Central memory CD8-positive, alpha-beta T cell (primary cell): ENCODE data around the gene GATAD1.
"Not testable (repeated sequence)": the region's sequence is repeated elsewhere in the genome, so short reads cannot be mapped to it uniquely, and the experiment has no call there.

Source experiments
- ATAC-seq: fragments of 150-1000 bp; cut with Tn5 transposase; replicated peaks from 2 replicates; pipeline ENCODE4 v1.10.0; 2022; ENCODE audit warnings: mild to moderate bottlenecking, moderate FRiP score, moderate number of reproducible peaks; ENCODE audit not compliant: poor library complexity, severe bottlenecking; ENCODE audit errors: extremely low read depth
- DNase-seq, 2 donors: peaks; one replicate each; pipeline ENCODE4 v3.0.0; 2021; ENCODE audit warnings: low spot score in 2 of 2
- H3K27ac Mint-ChIP-seq: one replicate; pipeline ENCODE4 v1.8.0; 2022; ENCODE audit warnings: low read depth, mild to moderate bottlenecking, moderate library complexity, mixed read lengths
- H3K27me3 Mint-ChIP-seq: one replicate; pipeline ENCODE4 v1.8.0; 2022; ENCODE audit warnings: mixed read lengths
- H3K36me3 Mint-ChIP-seq: one replicate; pipeline ENCODE4 v1.8.0; 2022; ENCODE audit warnings: mild to moderate bottlenecking, moderate library complexity, mixed read lengths; ENCODE audit not compliant: insufficient read depth
- H3K4me1 Mint-ChIP-seq: one replicate; pipeline ENCODE4 v1.8.0; 2022; ENCODE audit warnings: mixed read lengths
- H3K4me3 Mint-ChIP-seq: one replicate; pipeline ENCODE4 v1.8.0; 2022; ENCODE audit warnings: mild to moderate bottlenecking, moderate library complexity, mixed read lengths
- H3K9me3 Mint-ChIP-seq: one replicate; pipeline ENCODE4 v1.8.0; 2022; ENCODE audit warnings: mixed read lengths

Gene GATAD1

DNA sequence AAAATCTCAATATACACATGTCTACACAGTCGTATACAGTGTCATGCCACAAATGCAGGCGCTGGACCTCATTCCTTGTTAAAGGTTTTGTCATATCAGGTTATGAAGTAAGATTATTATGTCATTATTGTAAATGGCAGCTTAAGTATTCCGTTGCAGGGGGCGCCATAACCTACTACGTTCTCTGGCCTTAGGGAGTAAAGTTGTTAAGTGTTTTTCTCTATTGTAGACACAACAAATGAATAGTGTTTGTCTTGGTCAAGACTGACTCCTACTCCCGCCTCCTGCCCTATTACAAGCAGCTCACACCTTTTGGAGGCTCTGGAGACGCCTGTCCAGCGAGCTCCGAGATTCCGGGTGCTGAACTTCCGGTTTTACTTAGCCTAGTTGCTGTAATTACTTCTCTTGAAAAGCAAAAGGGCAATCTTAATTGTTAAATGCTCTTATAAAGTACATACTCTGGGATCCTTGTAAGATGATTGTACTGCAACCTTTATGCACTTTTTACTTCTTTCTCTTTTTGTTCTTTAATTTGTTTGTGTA, 994 bp downstream of the GATAD1 start:
- DNase-seq (peak; percentile 47 to 56), ATAC-seq (peak; percentile 61)
- H3K4me3 Mint-ChIP-seq = peak overlapping the region; percentile 87
- H3K27ac Mint-ChIP-seq = peak overlapping the region; percentile 97
- no peaks in the 10 kb centered on the region for H3K27me3 Mint-ChIP-seq
- peaks cover 14% of the 10 kb centered on the region for H3K4me1 Mint-ChIP-seq
- H3K36me3 Mint-ChIP-seq = peaks cover 14% of the 10 kb centered on the region
- no peaks in the 10 kb centered on the region for H3K9me3 Mint-ChIP-seq

DNA sequence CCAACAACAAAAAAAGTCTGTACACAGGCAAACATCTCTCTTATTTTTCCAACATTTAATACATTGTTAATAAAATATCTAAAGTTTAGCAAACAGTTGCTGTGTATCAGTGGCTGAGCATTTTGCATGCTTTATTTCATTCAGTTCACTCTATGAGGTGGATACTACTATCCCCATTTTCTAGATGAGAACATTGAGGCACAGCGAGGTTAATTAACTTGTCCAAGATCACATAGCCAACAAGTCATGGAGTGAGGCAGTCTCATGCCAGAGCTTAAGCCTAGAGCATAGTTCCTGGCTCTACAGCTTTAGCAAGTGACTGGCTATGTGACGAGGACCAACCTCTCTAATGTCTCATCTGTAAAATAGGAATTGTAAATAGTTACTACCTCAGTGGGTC, 4.4 kb downstream of the GATAD1 start:
- H3K4me3 Mint-ChIP-seq = no peak overlapping the region
- H3K4me1 Mint-ChIP-seq = peaks cover 14% of the 10 kb centered on the region
- ATAC-seq = no peak
- DNase-seq = no peak
- no peaks in the 10 kb centered on the region for H3K27me3 Mint-ChIP-seq
- H3K27ac Mint-ChIP-seq = no peak overlapping the region
- H3K9me3 Mint-ChIP-seq = no peaks in the 10 kb centered on the region
- H3K36me3 Mint-ChIP-seq = peaks cover 31% of the 10 kb centered on the region

DNA sequence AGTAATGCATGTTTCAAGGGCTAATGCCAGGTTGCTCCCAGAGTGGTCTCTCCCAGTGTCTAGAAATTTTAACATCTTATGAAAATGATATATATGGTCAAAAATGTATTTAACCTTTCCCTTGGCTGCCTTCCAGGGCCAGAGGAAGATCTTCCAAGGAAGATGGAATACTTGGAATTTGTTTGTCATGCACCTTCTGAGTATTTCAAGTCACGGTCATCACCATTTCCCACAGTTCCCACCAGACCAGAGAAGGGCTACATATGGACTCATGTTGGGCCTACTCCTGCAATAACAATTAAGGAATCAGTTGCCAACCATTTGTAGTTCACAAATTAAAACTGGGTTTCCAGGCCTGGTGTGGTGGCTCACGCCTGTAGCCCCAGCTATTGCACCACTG, 9.0 kb downstream of the GATAD1 start:
- no peak for DNase-seq
- Mint-ChIP-seq H3K4me1 (peaks cover under 1% of the 10 kb centered on the region), H3K9me3 (no peaks in the 10 kb centered on the region), H3K4me3 (no peak overlapping the region), H3K27me3 (no peaks in the 10 kb centered on the region), H3K36me3 (peaks cover 20% of the 10 kb centered on the region), H3K27ac (no peak overlapping the region)
- no peak for ATAC-seq

DNA sequence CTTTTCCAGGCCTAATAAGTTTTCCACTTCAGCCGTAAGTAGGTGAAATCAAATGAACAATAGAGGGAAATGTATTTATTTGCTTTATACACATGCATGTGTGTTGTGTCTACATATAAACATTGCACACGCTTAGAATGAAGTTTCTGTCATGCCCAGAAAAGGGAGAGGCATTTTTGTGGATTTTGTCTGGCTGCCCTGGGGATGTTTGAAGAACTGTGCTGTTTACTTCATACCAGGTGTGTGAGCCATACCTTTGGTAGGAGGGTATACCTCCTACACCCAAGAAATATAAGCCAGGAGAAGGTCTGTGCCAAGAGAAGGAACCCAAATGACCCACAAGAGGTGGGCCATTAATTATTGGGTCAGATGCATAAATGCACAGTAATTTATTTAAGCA, 12.8 kb downstream of the GATAD1 start:
- H3K4me1 Mint-ChIP-seq = no peaks in the 10 kb centered on the region
- H3K27ac Mint-ChIP-seq = no peak overlapping the region
- H3K27me3 Mint-ChIP-seq = no peaks in the 10 kb centered on the region
- peaks cover 12% of the 10 kb centered on the region for H3K36me3 Mint-ChIP-seq
- H3K4me3 Mint-ChIP-seq = no peak overlapping the region
- no peak for DNase-seq
- no peak for ATAC-seq
- H3K9me3 Mint-ChIP-seq = no peaks in the 10 kb centered on the region

DNA sequence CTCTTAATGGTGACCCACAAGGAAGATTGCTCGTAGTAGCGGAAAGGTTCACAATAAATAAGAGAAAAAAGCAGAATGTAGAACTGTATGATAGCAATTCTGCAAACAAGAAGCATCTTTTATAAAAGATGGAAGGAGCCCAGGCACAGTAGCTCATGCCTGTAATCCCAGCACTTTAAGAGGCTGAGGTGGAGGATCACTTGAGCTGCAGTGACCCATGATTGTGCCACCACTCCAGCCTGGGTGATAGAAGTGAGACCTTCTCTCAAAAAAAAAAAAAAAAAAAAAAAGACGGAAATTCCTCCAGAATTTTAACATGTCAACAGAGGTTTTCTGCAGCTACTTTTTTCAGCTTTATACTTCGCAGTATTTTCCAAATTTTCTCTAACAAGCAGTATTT, 13.2 kb downstream of the GATAD1 start:
- no peak for ATAC-seq
- Mint-ChIP-seq H3K9me3 (no peaks in the 10 kb centered on the region), H3K4me3 (no peak overlapping the region), H3K4me1 (no peaks in the 10 kb centered on the region), H3K36me3 (peaks cover 12% of the 10 kb centered on the region), H3K27ac (no peak overlapping the region), H3K27me3 (no peaks in the 10 kb centered on the region)
- no peak for DNase-seq

DNA sequence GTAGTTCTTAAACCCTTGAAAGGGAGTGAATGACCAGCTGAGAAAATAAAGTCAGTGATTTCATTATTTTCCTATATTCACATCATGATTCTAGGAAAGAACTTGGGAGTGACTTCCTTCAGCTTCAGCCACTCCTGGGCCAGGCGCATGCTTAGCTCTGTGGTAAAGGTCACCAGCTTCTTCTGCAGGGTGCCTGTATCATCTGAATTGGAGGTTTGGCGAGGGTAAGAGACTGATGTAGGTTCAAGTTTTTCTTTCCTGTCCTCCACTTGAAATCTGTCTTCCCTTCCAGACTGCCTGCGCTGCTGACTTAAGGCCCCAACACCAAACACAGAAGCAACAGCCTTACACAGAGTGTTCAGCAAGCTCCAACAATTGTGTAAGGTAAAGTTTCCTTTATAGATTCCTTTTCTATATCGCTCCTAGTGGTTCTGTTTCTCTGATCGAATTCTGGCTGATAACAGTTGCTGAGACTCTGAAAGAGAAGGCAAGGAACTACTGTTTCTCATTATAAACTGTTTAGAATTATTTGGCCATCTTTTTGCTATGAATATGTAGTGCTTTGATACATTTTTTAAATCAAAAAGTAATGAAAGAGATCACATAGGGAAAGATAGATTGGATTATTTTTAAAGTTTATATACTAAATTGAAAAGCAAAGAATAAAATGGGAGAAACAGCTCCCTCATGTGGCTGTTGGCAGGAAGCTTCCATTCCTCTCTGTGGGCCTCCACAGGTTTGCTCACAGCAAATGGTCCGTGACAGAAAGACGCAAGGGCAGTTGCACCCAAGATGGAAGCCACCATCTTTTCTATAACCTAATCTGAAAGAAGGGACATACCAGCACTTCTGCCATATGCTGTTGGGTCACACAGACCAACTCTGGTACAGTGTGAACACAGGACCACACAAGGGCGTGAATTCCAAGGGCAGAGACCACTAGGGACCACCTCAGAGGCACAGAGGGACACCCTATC, 14.0 kb downstream of the GATAD1 start:
- Mint-ChIP-seq H3K36me3 (peaks cover 6% of the 10 kb centered on the region), H3K9me3 (no peaks in the 10 kb centered on the region), H3K4me1 (no peaks in the 10 kb centered on the region), H3K27ac (no peak overlapping the region), H3K27me3 (no peaks in the 10 kb centered on the region), H3K4me3 (no peak overlapping the region)
- ATAC-seq (peak; percentile 40), DNase-seq (no peak)

DNA sequence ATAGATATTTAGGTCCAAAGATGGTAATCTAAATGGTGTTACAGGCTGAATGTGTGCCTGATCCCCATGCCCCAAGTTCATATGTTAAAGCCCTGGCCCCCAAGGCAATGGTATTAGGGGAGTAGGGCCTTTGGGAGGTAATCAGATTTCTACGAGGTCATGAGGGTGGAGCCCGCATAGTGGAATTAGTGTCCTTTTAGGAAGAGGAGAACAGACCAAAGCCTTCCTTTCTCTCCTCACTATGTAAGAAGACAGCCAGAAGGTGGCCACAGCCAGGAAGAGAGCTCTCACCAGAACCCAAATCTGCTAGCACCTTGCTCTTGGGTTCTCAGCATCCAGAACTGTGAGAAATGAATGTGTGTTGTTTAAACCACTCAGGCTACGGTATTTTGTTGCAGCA, 15.3 kb downstream of the GATAD1 start:
- H3K9me3 Mint-ChIP-seq = no peaks in the 10 kb centered on the region
- H3K36me3 Mint-ChIP-seq = peaks cover 2% of the 10 kb centered on the region
- H3K27ac Mint-ChIP-seq = no peak overlapping the region
- H3K4me1 Mint-ChIP-seq = no peaks in the 10 kb centered on the region
- no peaks in the 10 kb centered on the region for H3K27me3 Mint-ChIP-seq
- DNase-seq (no peak), ATAC-seq (no peak)
- no peak overlapping the region for H3K4me3 Mint-ChIP-seq

DNA sequence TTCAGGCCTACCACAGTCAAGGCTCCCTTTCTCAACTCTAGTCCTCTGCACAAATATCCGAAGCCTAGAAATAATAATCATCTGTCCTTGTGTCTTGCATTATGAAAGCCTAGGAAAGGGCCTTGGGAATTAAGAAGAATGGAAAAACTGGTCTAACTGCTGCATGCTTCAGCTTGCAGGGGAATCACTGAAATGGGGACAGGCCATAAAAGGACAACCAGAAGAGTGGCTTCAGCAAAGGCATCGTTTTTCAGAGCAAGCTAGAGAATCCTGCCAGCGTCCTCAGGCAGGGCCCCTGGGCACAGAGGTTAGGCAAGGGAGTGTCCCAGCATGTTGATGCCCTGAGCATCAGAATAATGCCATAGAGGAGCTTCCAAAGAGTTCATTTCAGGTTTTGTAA, 17.2 kb downstream of the GATAD1 start:
- no peak overlapping the region for H3K27ac Mint-ChIP-seq
- no peak for ATAC-seq
- DNase-seq = no peak
- H3K4me1 Mint-ChIP-seq = no peaks in the 10 kb centered on the region
- H3K27me3 Mint-ChIP-seq = no peaks in the 10 kb centered on the region
- peaks cover 4% of the 10 kb centered on the region for H3K36me3 Mint-ChIP-seq
- no peak overlapping the region for H3K4me3 Mint-ChIP-seq
- peaks cover 4% of the 10 kb centered on the region for H3K9me3 Mint-ChIP-seq

DNA sequence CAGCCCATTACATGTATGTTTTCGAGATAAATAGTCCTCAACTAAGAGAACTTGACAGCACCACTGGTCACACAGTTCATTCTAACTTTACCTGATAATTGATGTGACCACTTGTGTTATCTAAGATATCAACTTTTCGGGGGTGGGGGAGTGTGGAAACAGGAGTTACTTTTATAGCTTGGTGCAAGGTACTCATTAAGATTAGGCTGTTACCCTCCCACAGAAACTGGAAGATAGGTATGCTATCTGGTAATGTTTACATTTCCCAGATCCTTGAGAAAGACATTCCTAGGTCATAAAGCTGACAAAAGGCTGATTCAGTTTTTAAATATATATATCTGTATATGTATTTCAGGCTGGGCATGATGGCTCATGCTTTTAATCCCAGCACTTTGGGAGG, 19.4 kb downstream of the GATAD1 start:
- Mint-ChIP-seq H3K4me1 (no peaks in the 10 kb centered on the region), H3K9me3 (peaks cover 4% of the 10 kb centered on the region), H3K27ac (no peak overlapping the region), H3K27me3 (no peaks in the 10 kb centered on the region), H3K36me3 (peaks cover 4% of the 10 kb centered on the region), H3K4me3 (no peak overlapping the region)
- ATAC-seq (no peak), DNase-seq (no peak)

DNA sequence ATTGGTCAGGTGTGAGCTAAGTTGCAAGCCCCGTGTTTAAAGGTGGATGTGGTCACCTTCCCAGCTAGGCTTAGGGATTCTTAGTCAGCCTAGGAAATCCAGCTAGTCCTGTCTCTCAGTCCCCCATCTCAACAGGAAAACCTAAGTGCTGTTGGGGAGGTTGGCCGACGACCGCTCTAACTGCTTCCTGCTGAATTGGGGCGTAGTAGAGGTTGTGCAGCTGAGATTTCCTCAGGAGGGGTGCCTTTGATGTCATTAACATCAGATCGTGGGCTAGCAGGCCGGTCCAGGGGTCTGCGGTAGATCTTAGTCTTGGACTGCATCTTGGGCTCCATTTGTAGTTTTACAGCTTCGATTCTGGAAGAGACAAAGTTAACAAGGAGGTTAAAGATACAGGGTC, 21.3 kb downstream of the GATAD1 start:
- H3K27ac Mint-ChIP-seq, H3K27me3 Mint-ChIP-seq, ATAC-seq, H3K36me3 Mint-ChIP-seq, H3K4me3 Mint-ChIP-seq, H3K9me3 Mint-ChIP-seq, DNase-seq, H3K4me1 Mint-ChIP-seq: not testable (repeated sequence)

DNA sequence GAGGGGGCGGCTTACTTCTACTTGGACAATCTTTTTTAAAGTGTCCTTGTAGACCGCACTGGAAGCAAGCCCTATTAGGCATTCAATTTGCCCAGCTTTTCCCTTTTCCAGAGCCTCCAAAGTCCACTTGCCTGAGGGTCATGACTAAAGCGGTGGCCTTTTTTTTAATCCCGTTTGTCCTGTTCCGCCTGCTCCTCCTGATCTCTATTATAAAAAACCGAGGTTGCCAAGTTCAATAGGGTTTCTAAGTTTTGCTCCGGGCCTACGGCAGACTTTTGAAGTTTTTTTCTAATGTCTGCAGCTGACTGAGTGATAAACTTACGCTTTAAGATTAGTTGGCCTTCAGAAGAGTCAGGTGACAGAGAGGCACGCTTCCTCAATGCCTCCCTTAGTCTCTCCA, 26.7 kb downstream of the GATAD1 start:
- H3K9me3 Mint-ChIP-seq, H3K4me3 Mint-ChIP-seq, H3K36me3 Mint-ChIP-seq, H3K27me3 Mint-ChIP-seq, H3K27ac Mint-ChIP-seq, H3K4me1 Mint-ChIP-seq, ATAC-seq, DNase-seq: not testable (repeated sequence)

DNA sequence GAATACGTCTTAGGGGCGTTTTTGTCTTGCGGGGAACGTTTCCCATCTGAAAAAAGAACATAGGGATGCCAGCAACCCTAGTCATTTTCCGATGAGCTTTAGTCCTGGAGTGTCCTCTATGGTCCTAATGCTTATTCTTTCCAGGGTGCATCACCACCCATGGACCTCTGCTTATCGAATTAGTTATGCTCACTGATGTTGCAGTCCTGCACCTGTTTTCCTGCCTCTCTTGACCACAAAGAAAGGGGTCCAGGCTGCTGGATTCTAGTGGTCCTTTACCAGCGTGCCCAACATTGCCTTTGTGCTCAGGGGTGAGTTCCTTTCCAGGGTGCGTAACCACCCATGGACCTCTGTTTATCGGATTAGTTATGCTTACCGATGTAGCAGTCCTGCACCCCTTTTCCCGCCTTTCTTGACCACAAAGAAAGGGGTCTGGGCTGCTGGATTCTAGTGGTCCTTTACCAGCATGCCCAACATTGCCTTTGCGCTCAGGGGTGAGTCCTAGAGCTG, 28.0 kb downstream of the GATAD1 start:
- H3K4me1 Mint-ChIP-seq, DNase-seq, ATAC-seq: not testable (repeated sequence)

More for the DNA sequence above, 28.0 kb downstream of the GATAD1 start:
- not testable (repeated sequence) for H3K27me3 Mint-ChIP-seq, H3K9me3 Mint-ChIP-seq, H3K36me3 Mint-ChIP-seq, H3K27ac Mint-ChIP-seq, H3K4me3 Mint-ChIP-seq
